NCI-H1105 treated with DMSO at 0.1 percent for 48 hours (cell line): ENCODE measurements around the gene MICALL1.

ENCODE experiments used
- DNase-seq: peaks from one replicate; lab custom pipeline; 2025; lab: John Stamatoyannopoulos, UW

MICALL1 gene

DNA sequence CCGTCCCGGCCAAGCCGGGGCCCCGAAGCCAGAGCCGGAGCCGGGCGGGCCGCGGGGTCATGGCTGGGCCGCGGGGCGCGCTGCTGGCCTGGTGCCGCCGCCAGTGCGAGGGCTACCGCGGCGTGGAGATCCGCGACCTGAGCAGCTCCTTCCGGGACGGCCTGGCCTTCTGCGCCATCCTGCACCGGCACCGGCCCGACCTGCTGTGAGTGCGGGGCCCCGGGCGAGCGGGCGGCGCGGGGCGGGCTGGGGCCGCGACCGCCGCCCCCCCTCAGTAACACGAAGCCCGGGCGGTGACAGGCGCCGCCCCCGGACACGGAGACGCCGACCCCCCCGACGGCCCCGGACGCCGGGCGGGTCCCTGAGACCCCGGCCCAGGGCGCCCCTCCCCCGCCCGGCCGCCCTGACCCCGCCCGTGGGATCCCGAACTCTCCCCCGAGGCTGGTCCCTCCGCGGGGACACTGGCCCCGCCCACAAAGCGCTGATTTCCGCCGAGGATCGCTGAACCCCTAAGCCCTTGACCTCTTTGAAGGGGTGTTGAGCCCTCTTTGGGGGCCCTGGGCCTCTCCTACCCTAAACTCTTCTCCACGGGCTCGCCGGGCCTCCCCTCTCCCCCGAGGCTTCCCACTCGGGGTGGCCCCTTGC lies 389 bp downstream of the MICALL1 start:
- DNase-seq, result no peak

DNA sequence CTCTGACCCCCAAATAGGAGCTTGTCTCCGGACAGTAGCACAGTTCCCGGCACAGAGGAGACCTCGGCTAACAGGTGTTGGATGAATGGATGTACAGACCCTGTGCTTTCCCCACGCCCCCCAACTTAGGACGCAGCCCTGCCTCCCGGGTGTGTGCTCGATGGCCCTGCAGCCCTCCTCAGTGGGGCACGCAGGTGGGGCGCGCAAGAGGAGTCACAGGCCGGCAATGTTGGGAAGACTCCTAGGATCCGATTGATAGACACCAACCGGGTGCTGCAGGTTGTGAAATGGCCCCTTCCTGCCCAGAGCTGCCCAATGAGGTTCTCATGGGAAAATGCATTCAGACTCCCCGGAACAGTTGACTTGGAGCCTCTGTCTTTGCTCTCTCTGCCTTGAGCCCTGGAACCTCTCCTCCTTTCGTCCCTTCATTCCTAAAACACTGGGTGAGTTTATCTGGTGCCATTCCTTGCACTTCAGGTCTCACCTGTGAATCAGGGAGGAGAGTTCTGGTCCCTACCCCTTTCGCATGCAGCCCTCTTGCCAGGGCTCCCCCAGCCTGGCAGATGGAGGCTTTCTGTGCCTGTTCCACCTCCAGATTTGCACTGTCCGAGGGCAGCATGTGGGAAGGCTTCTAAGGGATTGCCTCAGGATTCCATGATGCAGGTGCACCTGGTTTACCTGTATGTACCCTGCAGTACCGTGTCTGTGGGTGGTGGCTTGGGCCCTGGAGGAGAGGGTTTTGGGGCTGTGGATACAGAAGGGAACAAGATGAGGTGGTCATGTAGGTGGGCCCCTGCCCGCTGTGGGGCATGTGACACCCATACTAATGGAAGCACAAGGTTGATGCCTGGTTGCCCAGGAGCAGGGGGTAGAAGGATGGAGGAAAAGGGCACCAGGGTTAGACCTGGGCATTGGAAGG lies 1.2 kb downstream of the MICALL1 start:
- DNase-seq, result no peak

DNA sequence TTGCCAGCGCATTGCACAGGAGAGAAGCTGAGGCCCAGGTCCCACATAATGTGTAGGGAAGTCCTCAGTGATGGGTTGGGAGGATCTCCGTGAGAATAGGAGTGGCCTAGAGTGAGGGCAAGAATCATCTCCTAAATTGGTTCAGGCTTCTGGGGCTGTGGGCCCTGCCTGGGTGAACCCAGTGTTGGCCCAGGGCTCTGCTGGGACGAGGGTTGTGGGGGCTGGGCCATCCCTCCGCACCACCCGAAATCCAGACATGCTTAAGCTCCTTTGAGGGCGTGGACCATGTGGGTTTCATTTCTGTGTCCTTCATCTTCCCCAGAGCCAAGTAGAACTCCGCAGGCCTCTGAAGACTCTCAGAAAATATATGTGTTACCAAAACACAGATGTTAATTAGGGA lies 3.7 kb downstream of the MICALL1 start:
- no peak for DNase-seq

DNA sequence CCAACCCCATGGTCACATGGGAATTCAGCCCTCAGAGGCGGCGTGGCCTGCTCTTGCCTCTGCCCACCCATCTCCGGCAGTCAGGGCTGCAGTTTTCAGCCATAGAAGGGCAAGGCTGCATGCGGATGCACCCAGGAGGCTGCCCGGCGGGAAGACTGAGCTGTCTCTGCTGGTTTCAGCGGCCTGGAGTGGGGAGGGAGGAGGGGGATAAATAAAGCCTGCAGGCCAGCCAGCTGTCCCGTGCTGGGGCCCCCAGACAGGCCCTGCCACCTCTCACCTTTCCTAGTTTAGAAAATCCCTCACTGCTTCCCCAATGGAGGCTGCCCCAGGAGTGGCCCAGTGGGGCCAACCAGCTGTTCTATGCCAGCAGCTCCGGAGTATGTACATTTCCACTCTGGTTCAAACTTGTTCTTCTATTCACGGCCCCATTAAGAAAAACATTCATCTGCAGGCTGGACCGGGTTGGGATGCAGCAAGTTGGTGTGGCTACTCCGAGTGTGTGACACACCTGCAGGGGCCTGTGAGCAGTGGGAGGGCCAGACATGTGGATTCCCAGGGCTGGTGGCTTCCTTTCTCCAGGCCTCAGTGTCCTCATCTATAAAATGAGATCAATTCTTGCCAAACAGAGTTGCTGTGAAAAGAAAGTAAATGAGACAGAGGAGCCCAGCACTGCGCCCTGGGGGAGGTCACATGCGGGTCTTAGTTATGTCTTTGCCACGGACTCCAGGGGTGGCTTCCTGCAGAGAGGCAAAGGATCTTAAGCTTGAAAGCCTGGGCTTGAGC lies 5.0 kb downstream of the MICALL1 start:
- DNase-seq, result no peak

DNA sequence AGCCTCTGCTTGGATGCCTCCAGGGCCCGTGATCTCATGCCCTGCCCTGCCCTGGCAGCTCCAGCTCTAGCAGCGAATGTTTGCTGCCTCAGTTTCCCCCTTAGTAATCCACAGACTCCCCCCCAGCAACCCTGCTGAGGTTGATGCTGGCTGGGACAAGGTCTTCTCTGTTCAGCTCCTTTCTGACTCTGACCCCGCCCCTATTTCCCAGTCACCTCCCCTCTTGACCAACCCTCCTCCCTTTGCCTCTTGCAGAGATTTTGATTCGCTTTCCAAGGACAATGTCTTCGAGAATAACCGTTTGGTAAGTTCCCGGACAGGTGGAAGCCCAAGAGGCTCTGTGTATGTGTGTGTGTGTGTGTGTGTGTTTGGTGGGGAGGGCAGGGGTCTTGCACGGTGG lies 5.6 kb downstream of the MICALL1 start:
- no peak for DNase-seq

DNA sequence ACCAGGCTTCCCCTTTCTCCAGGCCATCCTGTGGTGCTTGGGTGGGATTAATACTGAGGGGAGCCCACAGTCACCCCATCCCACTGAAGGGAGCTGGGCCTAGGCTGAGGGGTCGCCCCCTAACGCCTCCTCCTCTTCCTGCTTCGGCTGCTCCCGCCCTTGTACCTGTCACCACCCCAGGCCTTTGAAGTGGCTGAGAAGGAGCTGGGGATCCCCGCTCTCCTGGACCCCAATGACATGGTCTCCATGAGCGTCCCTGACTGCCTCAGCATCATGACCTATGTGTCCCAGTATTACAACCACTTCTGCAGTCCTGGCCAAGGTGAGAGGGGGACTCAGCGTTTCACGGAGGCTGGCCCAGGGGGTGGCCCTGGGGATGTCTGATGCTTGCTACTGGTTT lies 6.1 kb downstream of the MICALL1 start:
- DNase-seq, result no peak

DNA sequence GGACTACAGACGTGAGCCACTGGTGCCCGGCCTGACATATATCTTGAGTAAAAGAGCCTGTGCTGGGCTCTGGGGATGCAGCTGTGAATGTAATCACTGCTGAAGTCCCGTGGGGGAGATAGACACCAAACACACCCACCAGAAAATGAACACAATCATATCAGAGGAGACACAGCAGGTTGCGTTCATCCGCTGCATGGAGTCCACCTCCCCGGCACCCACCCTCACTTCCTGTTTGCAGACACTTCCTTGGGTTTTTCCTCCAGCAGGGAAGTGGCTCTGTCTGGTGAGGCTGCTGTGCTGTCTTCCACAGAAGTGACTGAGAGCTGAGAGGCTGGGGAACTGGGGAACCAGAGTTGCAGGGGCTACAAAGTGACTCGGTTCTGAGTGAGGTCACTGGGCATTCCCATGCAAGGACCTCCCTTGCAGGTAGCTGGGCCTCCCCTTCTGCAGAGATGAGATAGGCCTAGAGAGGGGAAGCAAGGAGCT lies 7.2 kb downstream of the MICALL1 start:
- DNase-seq, result no peak

DNA sequence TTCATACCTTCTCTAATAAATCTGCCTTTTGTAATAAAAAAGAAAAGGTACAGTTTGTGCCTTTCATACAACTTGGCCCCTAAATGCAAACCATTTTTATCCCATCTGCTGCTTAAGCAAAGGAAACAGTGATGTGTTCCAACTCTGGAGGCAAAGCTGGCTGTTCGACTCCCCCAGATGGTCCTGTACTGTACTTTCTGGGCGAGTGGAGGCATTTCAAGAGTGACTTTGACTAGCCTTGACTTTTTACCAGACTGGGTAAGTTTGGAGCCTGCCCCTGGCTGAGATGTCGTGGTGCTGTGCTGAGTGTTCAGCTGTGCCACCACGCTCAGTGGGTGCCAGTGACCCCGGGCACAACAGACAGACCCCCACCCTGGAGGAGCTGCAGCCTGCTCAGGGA lies 10.2 kb downstream of the MICALL1 start:
- no peak for DNase-seq

DNA sequence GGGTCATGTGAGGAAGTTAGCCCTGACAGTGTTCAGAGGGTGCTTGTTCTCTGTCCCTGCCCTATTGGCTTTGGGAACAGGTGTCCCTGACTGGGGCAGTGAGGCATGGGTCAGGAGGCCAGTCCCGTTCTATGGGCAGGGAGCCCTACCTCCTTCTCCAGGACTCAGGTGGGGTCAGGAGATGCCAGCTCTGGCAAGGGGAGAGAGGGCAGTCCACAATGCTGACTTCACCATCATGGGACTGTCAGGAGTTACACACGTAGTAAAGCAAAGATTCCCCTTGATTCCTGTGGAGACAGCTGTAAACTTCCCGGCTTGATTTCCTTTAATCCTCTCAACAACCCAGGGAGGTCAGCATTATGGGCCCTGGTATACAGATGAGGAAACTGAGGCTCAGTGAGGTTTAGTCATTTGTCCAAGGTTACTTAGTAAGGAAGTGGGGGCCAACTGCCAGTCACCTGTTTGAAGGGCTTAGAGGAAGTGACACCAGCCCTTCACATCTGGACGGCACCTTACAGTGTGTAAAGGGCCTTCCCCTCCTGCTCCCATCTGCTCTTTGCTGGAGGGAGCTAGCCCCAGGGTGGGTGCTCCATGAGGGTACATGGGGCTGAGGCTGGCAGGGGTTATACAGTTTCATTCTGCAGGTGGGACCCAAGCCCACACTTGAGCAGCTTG lies 11.9 kb downstream of the MICALL1 start:
- DNase-seq, result no peak

DNA sequence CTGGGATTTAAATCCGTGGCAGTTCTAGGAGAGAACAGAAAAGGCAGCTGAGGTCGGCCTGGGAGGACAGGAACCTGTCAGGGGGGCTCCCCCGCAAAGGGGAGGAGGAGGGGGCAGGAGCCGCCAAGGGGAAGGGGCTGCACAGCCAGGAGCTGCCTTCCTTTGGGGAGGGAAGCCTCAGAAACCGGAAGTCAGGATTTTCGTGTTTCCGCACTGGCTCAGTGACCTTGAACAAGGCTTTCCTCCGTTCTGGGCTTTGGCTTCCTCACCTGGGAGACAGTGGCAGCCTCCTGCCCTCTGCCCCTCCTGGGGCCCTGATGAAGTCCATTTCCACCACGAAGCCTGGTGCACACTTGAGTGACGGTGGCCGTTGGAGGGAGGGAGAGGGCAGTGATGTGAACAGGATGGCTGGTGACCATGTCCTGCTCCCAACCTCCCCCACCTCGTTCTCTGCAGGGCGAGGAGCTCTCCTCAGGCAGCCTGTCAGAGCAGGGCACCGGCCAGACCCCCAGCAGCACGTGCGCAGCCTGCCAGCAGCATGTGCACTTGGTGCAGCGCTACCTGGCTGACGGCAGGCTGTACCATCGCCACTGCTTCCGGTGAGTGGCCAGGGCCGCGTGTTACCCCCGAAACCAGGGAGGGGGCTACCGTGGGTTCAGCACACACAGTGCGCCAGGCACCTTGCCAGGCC lies 12.6 kb downstream of the MICALL1 start:
- no peak for DNase-seq

DNA sequence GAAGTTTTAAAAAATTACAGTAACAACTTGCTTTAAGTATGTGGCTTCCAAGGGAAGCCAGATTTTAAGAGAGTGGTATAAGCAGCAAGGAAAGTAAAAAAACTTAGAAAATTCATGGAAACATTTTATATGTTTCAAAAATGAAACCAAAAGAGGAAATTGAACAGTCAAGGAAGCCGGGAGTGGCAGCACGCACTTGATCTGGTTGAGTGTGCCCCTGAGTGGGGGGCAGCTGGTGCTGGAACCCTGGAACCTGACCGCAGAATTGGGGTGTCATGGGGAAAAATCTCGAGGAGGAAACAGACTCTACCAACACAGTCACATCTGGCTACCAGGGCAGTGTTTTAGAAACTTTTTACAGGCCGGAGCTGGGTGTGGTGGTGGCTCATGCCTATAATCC lies 14.0 kb downstream of the MICALL1 start:
- DNase-seq, result no peak

DNA sequence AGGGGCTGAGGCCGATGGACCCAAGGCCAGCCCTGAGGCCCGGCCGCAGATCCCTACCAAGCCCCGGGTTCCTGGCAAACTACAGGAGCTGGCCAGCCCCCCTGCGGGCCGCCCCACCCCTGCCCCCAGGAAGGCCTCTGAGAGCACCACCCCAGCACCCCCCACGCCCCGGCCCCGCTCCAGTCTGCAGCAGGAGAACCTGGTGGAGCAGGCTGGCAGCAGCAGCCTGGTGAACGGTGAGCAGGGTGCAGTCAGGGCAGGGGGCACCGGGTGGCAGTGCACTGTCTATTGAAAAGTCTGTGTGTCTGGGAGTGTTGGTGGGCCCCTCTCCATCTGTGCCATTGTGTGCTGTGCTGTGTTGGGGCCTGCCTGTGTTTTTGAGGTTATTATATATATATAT lies 16.1 kb downstream of the MICALL1 start:
- DNase-seq, result no peak

DNA sequence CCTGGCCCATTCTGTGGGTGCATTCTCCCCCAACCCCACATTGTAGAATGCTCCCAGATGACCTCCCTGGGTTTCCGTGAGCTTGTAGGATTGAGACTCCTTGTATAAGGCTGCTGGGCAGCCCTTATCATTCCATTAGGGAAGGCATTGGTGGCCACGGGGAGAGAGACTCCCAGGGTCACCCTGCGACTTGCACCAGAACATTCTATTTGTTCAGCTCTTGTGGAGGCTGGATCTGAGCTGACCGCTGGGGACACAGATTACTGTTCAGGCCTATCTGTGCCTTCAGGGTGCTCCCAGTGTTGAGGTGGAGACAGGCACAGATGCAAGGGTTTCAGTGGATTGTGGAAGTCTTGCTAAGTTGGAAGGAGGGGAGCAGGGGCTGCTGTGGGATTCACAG lies 17.8 kb downstream of the MICALL1 start:
- DNase-seq, result no peak

DNA sequence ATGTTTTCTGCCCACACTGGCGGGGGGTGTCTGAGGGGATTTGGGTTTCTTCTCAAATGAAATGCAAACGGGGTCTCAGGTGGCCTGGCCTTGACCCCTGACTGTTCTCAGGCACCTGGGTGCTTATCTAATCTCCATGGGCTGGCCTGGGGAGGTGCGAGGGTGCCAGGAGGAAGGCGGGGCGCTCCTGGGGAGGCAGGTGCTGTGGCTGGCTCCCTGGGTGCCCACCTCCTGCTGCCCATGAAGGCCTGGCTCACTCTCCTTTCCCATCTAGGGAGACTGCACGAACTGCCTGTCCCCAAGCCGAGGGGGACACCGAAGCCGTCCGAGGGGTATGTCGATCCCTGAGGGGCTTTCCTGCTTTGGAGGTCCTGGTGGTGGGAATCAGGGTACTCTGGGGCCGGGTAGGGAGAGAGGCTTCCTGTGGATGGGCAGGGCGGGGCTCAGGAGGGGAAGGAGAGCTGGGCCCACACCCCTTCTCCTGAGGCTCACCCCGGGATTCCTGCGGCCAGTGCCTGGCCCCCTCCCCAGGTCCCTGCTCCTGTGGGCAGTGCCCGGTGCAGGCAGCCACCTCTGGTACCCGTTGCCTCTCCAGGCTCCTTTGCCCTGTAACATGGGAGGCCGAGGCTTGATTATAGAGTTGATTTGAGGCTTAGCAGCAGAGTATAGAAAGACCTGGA lies 18.4 kb downstream of the MICALL1 start:
- no peak for DNase-seq

DNA sequence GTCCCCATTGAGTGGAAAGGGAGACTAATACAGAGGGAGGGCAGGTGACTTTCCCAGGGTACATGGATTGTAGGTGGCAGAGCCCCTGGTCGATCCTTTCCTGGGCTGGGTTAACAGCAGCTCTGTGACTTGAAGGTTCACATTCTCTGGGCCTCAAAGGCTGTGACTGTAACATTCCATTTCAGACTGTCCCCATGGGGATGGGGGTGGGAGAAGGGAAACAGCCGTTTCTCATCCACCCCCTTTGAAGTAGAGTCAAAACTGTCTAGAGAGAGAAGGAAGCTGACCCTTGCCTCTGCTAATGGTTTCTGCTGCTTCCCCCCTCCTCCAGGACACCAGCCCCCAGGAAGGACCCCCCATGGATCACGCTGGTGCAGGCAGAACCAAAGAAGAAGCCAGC lies 19.2 kb downstream of the MICALL1 start:
- DNase-seq, result no peak

DNA sequence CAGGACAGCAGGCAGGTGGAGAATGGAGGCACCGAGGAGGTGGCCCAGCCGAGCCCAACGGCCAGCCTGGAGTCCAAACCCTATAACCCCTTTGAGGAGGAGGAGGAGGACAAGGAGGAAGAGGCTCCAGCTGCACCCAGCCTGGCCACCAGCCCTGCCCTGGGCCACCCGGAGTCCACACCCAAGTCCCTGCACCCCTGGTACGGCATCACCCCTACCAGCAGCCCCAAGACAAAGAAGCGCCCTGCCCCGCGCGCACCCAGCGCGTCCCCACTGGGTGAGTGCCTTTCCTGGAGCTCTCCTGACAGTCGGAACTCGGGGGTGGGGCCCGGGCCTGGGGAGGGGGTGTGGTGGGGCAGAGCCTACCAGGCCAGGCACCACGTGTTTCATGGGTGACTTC lies 19.7 kb downstream of the MICALL1 start:
- no peak for DNase-seq

DNA sequence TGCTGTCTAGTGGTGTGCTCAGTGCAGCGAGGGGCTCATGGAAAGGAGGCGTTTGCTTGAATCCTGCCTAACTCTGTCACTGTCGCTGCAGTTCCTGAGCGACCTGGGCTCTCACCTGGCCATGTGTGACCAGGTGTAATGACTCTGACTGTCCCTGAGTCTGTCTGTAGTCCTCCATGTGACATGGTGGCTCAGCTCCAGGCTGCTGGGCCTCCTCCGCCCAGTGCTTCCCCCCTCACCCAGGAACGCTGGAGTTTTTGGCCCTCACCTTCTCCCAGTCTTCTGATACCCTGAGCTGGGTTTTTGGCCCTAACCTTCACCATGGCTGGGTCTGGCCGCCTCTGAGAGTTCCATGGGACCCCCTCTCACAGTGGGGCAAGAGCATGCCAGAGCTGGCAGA lies 20.3 kb downstream of the MICALL1 start:
- DNase-seq, result no peak

DNA sequence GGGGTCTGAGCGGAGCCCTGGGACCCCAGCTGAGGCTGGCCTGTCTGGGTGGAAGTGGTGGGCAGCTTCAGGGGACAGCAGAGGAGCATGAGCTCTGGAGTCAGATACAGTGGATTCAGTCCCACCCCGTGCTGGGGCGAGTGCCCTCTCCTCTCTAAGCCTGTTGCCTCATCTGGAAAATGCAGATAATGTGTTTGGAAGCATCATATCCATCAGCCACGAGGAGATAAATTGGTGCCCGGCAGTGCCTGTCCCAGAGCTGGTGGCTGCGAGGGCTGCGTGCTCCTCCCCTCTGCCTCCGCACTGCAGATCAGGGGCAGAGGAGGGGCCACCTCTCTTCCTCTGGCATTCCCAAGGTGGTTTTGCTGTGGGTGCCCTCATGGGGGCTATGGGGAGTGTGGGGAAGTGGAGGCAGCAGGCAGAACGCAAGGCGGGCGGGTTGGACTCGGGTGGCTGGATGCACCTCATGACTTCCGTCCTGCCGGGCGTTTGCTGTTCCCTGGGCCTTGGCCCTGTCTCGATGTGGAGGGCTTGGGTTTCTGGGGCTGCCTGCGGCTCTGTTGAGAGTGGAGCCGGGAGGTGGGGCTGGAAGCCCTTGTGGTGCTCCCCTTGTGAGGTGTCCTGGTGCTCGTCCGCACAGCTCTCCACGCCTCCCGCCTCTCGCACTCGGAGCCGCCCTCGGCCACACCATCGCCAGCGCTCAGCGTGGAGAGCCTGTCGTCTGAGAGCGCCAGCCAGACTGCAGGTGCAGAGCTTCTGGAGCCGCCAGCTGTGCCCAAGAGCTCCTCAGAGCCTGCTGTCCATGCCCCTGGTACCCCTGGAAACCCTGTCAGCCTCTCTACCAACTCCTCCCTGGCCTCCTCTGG lies 20.9 kb downstream of the MICALL1 start:
- no peak for DNase-seq

DNA sequence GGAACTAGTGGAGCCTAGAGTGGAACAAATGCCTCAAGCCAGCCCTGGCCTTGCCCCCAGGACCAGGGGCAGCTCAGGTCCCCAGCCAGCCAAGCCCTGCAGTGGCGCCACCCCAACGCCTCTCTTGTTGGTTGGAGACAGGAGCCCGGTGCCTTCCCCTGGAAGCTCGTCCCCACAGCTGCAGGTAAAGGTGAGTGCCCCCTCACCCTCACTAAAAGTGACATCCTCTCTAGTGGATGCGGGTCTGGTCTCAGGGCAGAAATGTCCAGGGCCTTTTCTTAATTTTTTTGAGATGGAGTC lies 21.5 kb downstream of the MICALL1 start:
- DNase-seq, result no peak

DNA sequence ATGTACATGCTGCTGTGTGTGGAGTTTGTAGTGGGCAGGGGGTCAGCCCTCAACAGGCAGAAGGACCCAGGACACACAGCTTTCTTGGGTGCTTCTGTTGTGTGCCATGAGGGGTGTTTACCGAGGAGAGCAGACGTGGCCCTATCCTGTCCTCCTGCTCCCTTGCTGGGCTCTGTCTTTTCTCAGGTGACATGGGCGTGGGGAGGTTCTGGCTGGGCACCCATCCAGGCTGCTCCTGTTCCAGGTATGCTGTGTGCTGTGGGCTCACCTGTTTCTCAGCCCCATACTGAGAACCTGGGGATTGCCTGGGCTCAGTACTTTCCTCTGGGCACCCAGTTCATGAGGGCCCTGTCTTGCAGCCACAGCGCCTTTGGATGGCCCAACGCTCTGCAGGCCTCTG lies 23.3 kb downstream of the MICALL1 start:
- no peak for DNase-seq
